ENCODE results near the gene KPNA3.
A peak's percentile ranks its signal among the peaks of the same experiment; 100 is the strongest.

Gene KPNA3

DNA sequence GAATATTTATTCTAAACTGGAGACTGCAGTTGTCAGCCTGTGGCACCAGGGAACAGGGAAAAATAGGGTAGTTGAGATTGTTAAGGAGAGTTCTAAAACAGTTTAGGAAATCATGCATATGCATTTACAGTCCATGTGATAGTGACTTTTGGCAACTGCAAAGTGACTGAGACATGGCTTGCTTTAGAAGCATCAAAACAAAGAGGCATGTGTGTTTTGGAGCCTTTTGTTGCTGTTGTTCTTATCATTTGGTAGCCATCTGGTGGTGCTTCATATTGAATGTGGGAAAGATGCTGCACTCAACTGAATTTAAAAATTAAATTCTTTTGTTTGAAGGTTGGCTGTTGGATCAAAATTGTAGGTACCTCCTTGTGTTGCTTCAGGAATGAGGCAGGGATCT, 91.0 kb downstream of the KPNA3 start:
- TF ChIP-seq, protein P1, sequence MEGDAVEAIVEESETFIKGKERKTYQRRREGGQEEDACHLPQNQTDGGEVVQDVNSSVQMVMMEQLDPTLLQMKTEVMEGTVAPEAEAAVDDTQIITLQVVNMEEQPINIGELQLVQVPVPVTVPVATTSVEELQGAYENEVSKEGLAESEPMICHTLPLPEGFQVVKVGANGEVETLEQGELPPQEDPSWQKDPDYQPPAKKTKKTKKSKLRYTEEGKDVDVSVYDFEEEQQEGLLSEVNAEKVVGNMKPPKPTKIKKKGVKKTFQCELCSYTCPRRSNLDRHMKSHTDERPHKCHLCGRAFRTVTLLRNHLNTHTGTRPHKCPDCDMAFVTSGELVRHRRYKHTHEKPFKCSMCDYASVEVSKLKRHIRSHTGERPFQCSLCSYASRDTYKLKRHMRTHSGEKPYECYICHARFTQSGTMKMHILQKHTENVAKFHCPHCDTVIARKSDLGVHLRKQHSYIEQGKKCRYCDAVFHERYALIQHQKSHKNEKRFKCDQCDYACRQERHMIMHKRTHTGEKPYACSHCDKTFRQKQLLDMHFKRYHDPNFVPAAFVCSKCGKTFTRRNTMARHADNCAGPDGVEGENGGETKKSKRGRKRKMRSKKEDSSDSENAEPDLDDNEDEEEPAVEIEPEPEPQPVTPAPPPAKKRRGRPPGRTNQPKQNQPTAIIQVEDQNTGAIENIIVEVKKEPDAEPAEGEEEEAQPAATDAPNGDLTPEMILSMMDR (IDR thresholded peaks at IDR 0.05; ENCODE audit: low read depth, low read length, missing control alignments), result no peak
- in situ Hi-C loops (cut with HindIII; ENCODE audit: low sequenced_read_pairs), result no loop called here
- no peak overlapping the region for H3K4me3 ChIP-seq (ENCODE audit: low read depth, low read length)
- DNase-seq (ENCODE audit: low read depth), result no peak

DNA sequence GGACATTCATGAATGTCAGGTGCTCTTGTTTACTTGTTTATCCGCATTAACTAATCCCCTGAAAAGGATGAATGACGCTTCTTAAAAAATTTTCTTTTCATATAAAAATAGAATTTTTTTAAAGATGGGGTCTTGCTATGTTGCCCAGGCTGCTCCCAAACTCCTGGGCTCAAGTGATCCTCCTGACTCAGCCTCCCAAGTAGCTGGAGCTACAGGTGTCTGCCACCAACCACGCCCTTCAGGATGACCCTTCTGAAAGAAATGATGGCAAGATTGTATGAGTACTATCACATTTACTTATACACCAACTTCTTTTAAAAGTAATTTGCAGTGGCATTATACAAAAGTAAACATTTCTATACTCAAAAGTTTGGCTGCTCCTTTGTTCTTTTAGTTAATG, 95.0 kb downstream of the KPNA3 start:
- TF ChIP-seq, protein P1 (IDR thresholded peaks at IDR 0.05; ENCODE audit: low read depth, low read length, missing control alignments), result no peak
- no peak overlapping the region for H3K4me3 ChIP-seq (ENCODE audit: low read depth, low read length)
- in situ Hi-C loops (cut with HindIII; ENCODE audit: low sequenced_read_pairs), result no loop called here
- DNase-seq (ENCODE audit: low read depth), result no peak

DNA sequence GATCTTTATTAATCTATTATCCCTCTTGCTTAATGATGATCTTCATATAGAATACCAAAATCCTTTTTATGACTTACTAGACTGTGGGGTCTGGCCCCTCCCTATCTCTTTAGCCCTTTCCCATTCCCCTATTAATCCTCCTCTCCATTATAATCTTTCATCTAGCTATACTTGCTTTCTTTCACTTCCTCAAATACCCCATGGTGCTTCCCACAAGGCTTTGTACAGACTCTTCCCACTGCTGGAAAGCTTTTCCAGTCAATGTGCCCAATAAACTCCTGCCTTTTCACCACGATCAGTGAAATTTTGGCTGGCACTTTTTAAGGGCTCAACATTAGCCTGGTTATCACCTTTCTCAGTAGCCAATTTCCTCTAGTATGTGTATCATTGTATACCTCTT, 98.0 kb downstream of the KPNA3 start:
- in situ Hi-C loops (cut with HindIII; ENCODE audit: low sequenced_read_pairs), result no loop called here
- no peak overlapping the region for H3K4me3 ChIP-seq (ENCODE audit: low read depth, low read length)
- TF ChIP-seq, protein P1 (IDR thresholded peaks at IDR 0.05; ENCODE audit: low read depth, low read length, missing control alignments), result no peak
- DNase-seq (ENCODE audit: low read depth), result no peak

DNA sequence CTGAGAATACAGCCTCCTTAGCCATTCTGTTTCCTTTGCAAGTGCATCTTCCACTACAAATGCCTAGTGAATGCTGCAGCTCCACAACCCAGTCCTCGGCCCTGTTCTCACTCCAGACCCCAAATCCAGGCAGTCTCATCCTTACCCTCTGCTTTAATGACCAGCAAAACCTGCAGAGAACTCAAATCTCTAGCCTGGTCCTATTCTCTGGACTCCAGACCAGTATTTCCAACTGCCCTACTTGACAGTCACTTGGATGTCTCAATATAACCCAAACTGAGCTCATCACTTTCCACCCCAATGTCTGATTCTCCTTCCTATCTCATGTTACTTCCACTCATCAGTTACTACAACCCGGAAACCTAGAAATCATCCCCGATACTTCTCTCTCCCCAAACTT, 98.6 kb downstream of the KPNA3 start:
- no peak overlapping the region for H3K4me3 ChIP-seq (ENCODE audit: low read depth, low read length)
- TF ChIP-seq, protein P1 (IDR thresholded peaks at IDR 0.05; ENCODE audit: low read depth, low read length, missing control alignments), result no peak
- in situ Hi-C loops (cut with HindIII; ENCODE audit: low sequenced_read_pairs), result no loop called here
- no peak for DNase-seq (ENCODE audit: low read depth)

DNA sequence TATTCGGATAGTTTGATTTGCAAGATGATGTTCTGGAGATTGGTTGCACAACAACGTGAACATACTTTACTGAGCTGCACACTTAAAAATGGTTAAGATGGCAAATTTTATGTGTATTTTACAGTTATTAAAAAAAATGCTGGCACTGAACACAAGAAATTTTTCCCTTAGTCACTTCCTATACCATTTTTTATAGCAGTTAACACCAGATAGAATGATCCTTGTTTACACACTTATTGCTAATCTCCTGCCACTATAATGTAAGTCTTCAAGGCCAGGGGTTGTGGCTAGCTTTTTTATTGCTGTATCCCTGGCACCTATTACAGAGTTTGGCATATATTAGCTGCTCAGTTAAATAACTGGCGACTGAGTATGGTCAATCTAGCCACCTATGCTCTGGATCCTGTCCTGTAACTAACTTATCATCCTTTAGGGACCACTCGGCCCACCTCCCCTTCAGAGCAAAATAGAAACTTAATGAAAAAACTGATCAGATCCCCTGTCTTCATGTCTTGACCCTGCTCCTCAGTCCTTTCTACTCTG, 99.2 kb downstream of the KPNA3 start:
- no peak for DNase-seq (ENCODE audit: low read depth)
- TF ChIP-seq, protein P1 (IDR thresholded peaks at IDR 0.05; ENCODE audit: low read depth, low read length, missing control alignments), result no peak
- H3K4me3 ChIP-seq (ENCODE audit: low read depth, low read length), result no peak overlapping the region
- in situ Hi-C loops (cut with HindIII; ENCODE audit: low sequenced_read_pairs), result no loop called here

DNA sequence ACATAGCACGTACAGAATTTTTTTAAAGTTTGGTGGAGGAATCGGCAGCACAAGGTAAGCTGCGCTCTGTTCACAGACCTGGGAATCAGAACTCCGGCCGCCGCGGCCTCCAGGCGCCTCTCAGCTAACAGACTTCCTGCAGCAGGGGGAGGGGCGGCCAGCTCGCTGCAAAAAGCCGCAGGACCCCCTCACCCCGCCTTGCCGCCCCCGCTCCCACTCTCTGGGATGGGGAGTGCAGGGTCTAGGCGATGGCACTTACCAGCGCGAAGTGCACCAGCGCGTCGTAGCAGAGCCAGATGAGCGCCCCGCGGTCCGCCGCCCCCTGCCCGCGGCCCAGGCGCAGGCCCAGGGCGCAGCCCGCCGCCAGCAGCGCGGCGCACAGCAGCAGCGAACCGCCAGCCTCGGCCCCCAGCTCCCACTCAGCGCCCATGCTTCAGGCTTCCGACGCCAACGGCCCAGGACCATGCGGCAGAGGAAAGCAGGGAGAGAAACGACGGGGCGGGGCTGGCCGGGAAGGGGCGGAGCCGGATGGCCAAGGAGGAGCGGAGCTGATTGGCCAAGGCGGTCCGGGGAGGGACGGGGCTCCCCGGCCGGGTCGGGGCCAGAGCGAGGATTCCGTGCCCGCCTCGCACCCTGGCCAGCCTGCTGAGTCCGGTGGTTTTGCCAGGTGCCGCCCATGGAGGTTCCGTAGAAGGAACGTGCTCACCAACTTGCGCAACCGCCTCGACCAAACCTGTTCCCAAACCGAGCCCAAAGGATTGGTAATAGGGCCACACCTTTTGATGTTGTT, 101.3 kb downstream of the KPNA3 start, which contains the start of gene EBPL:
TSS of gene EBPL (minus strand) at position 492 of the 790 bp plus-strand sequence. CDS start at position 430, 62 bp downstream.
- in situ Hi-C loops (cut with HindIII; ENCODE audit: low sequenced_read_pairs), result no loop called here
- peak; percentile 67 for DNase-seq (ENCODE audit: low read depth)
- TF ChIP-seq, protein P1 (IDR thresholded peaks at IDR 0.05; ENCODE audit: low read depth, low read length, missing control alignments), result no peak
- H3K4me3 ChIP-seq (ENCODE audit: low read depth, low read length), result peak within 1 kb of the TSS; percentile 62
